Prostate gland (tissue), 2 donors: ENCODE data around the gene GPR35. TPM values are rescaled to one million over a fixed set of nuclear protein-coding genes. Genes with fewer than 3 reads are reported as not detected.

Experiments
- DNase-seq: peaks from one replicate; pipeline ENCODE4 v3.0.0-alpha.2; 2019; ENCODE audit warnings: low spot score
- H3K27ac ChIP-seq, 2 donors: fragments of 200-600 bp; sonication (generic); 2 replicates each; pipeline ENCODE4 v1.5.1; 2017 to 2019
- H3K27me3 ChIP-seq: fragments of 200-600 bp; sonication (generic); replicated peaks from 2 replicates; pipeline ENCODE4 v1.5.1; 2019; ENCODE audit not compliant: insufficient read depth
- H3K36me3 ChIP-seq, 2 donors: fragments of 200-600 bp; sonication (generic); 1 replicate in 1 of 2; 2 replicates in 1 of 2; pipeline versions ENCODE4 v1.5.1 to v1.8.1; 2017 to 2019
- H3K4me1 ChIP-seq: fragments of 200-600 bp; sonication (generic); replicated peaks from 2 replicates; pipeline ENCODE4 v1.5.1; 2019
- H3K4me3 ChIP-seq, 2 donors: fragments of 200-600 bp; sonication (generic); 2 replicates each; pipeline ENCODE4 v1.5.1; 2017 to 2019
- H3K9me3 ChIP-seq: fragments of 200-600 bp; sonication (generic); 2 replicates; pipeline ENCODE4 v1.5.1; 2017
- POLR2A ChIP-seq: fragments of 450-650 bp; IDR thresholded peaks from one replicate; pipeline ENCODE4 v1.6.1; 2016; ENCODE audit warnings: antibody characterized with exemption, mild to moderate bottlenecking
- POLR2AphosphoS5 ChIP-seq: sonication (generic); formaldehyde crosslinking; IDR thresholded peaks from one replicate; pipeline ENCODE4 v1.6.1; 2017; ENCODE audit warnings: antibody characterized with exemption
- WGBS: methylation state at CpG from one replicate; pipeline ENCODE4 v1.1.5; 2018; 5-methylcytosine and 5-hydroxymethylcytosine counted together
- intact Hi-C: fragments of 100-400 bp; cut with DNase I; formaldehyde crosslinking; loops from one replicate; pipeline ENCODE4 v1.14.2; 2022
- total RNA-seq, 2 donors: library from RNA; depleted of rRNA; stranded (reverse); fragments of >200 nt; gene quantifications; one replicate each; pipeline ENCODE4 v1.1.0, GENCODE V29; 2016
- TF ChIP-seq, protein P1 (sequence below), 4 experiments: fragments of 200-600 bp in 2 of 4; fragments of 450-650 bp in 2 of 4; sonication (generic) in 2 of 4; IDR thresholded peaks; 1 replicate in 3 of 4; 2 replicates in 1 of 4; pipeline ENCODE4 v1.5.1; 2016 to 2019; ENCODE audit warnings: antibody characterized with exemption in 4 of 4, mild to moderate bottlenecking in 2 of 4, moderate library complexity in 2 of 4

GPR35 gene
- total RNA-seq, 2 donors from 2014 or later: 3.3 to 4.6 TPM

DNA sequence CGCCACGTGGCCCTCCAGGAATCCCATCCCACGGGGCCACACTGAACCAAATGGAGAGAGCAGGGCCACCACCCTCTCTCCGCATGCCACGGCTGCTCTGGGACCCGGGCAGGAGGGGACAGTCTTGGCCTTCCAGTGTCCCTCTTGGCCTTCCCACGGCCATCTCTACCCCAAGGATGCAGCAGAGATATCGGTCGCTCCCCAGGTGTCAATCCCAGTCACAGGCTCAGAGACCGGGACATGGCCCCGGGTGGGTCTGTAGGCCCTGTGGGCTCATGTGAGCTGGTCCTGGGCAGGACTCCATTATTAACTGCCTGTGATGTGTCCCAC lies 23.5 kb upstream of the GPR35 start:
- Histone ChIP-seq H3K9me3 (no peaks in the 10 kb centered on the region), H3K4me1 (no peaks in the 10 kb centered on the region), H3K4me3 (no peak overlapping the region), H3K27ac (no peak overlapping the region), H3K27me3 (no peaks in the 10 kb centered on the region), H3K36me3 (no peaks in the 10 kb centered on the region)
- intact Hi-C loops: no loop called here
- WGBS: 89% methylated on average over 11 of the region's 11 CpGs
- TF ChIP-seq, protein P1, sequence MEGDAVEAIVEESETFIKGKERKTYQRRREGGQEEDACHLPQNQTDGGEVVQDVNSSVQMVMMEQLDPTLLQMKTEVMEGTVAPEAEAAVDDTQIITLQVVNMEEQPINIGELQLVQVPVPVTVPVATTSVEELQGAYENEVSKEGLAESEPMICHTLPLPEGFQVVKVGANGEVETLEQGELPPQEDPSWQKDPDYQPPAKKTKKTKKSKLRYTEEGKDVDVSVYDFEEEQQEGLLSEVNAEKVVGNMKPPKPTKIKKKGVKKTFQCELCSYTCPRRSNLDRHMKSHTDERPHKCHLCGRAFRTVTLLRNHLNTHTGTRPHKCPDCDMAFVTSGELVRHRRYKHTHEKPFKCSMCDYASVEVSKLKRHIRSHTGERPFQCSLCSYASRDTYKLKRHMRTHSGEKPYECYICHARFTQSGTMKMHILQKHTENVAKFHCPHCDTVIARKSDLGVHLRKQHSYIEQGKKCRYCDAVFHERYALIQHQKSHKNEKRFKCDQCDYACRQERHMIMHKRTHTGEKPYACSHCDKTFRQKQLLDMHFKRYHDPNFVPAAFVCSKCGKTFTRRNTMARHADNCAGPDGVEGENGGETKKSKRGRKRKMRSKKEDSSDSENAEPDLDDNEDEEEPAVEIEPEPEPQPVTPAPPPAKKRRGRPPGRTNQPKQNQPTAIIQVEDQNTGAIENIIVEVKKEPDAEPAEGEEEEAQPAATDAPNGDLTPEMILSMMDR (IDR thresholded peaks at IDR 0.05): no peak
- TF ChIP-seq POLR2AphosphoS5 (no peak), POLR2A (no peak)
- no peak for DNase-seq

DNA sequence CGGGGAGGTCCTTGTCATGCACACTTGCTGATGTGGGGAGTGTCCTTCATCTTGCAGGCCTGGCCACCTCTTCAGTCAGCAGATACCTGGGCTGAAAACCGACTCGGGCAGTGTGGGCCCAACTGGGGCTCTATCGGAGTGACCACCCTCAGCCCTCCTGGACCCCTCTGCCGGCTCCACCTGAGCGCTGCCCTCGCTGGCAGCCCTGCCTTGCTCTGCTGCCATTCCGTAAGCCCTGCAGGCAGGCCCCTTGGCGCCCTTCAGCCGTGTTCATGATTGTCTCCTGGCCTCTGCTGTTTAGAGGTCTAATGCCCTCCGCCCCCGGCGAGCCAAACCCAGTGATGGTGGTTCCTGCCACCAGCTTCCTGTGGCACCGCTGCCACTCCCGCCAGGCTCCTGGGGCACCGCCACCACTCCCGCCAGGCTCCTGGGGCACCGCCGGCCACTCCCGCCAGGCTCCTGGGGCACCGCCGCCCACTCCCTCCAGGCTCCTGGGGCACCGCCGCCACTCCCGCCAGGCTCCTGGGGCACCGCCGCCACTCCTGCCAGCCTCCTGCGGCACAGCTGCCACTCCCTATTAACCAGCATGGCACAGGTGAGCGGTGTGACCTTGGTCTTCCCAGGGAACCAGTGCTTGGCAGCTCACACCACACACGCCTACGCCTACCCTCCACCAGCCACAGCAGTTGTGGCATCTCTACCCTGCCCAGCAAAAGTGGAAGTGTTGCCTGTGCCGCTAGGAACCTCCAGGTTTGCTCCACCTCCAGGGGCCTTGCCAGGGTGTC lies 22.8 kb upstream of the GPR35 start:
- Histone ChIP-seq H3K9me3 (no peaks in the 10 kb centered on the region), H3K4me1 (no peaks in the 10 kb centered on the region), H3K27ac (no peak overlapping the region), H3K36me3 (no peaks in the 10 kb centered on the region), H3K4me3 (no peak overlapping the region), H3K27me3 (no peaks in the 10 kb centered on the region)
- intact Hi-C loops: no loop called here
- DNase-seq: no peak
- WGBS: 95% methylated on average over 21 of the region's 32 CpGs
- TF ChIP-seq POLR2AphosphoS5: no peak
- no peak for TF ChIP-seq POLR2A
- TF ChIP-seq, protein P1 (IDR thresholded peaks at IDR 0.05): no peak

DNA sequence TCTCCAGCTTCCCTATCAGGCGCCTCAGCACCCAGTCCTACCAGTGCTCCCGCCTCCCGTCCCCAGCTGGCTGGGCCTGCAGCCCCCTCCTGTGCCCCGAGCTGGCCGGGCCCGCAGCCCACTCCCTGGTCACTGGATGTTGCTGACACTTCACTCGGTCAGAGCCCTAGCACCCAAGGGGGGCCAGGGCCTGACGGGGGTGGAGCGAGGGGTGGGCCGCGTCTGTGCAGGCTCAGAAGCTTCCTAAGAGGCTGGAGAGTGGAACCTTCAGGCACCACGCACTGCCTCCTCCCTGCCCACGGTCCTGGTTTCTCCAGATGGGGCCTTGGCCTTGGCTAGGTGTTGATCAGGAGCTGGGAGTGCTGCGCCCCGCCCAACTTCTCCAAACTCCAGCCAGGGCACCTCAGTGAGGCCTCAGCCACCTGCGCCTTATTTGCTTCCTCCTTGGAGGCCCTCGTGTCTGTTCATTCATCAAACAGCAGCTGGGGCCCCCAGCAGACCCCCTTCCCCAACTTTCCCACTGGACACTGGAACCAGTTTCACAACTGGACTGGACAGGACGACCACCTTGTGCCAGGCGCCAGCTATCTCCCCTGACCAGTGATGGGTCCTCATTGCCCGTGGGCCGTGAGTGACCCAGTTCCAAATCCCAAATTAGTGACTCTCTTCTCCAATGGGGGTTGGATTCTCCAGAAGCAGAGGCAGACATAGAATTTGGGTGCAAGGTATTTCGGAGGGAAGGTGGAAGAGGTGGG lies 22.0 kb upstream of the GPR35 start:
- no peak for DNase-seq
- WGBS: 84% methylated on average over 15 of the region's 22 CpGs
- no peaks in the 10 kb centered on the region for H3K4me1 ChIP-seq
- intact Hi-C loops: no loop called here
- no peak overlapping the region for H3K4me3 ChIP-seq
- H3K27me3 ChIP-seq: no peaks in the 10 kb centered on the region
- H3K36me3 ChIP-seq: no peaks in the 10 kb centered on the region
- no peak for TF ChIP-seq POLR2AphosphoS5
- no peak for TF ChIP-seq POLR2A
- TF ChIP-seq, protein P1 (IDR thresholded peaks at IDR 0.05): no peak
- no peak overlapping the region for H3K27ac ChIP-seq
- no peaks in the 10 kb centered on the region for H3K9me3 ChIP-seq

DNA sequence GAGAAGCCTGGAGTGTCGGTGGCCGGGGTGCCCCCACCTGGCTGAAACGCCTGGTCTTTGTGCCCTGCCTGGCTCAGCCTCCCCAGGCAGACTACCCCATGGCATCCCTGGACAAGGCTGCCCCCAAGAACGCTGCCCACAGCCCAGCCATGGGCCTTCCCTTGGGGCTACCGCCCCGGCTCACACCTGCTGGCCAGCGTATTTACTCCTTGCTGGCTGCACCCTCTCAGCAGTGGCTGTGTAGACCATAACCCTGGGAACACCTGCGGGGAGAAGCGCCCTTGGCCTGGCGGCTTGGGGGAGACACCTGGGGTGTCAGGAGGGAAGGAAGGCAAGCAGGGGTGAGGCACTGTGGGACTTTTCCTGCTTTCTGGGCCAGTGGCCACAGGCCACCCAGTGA lies 21.4 kb upstream of the GPR35 start:
- WGBS: 90% methylated on average over 10 of the region's 10 CpGs
- Histone ChIP-seq H3K4me3 (no peak overlapping the region), H3K4me1 (no peaks in the 10 kb centered on the region), H3K9me3 (no peaks in the 10 kb centered on the region), H3K36me3 (no peaks in the 10 kb centered on the region), H3K27me3 (no peaks in the 10 kb centered on the region), H3K27ac (no peak overlapping the region)
- TF ChIP-seq POLR2A (no peak), POLR2AphosphoS5 (no peak)
- TF ChIP-seq, protein P1 (IDR thresholded peaks at IDR 0.05): no peak
- intact Hi-C loops: no loop called here
- DNase-seq: no peak
